ENCODE results near the gene MACROD1. TPM values are rescaled to one million over a fixed set of nuclear protein-coding genes. Genes with fewer than 3 reads are reported as not detected.

Gene MACROD1
- total and polyA plus RNA-seq, 9 of the 15 experiments (the other 6 are each of a cell fraction or from before 2014, with no cell fraction given), result 1.1 to 60.0 (median 26.4) TPM

DNA sequence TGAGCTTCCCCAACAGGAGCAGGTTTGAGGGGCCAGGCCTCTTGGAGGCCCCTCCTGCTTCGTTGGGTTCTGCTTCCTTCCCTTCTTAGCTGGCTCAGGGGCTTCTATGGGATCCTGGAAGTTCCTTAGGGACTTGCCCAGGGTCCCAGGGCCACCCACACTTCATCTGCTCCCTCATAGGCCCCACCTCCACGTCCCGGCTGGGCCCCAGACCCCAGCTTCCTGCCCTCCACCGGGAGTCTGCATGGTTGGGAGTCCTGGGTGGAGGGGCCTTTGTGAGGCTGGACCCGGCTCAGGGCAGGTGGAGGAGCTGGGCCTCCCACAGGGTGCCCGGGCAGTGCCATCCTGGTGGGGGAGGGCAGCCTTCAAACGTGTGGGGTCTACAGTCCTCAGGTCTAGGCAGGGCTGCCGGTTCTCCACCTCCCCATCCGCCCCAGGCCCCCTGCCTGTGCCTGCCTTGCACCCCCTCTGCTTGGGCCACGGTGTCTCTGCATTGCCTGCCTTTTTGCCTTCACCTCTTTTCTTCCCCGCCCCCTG, 168.0 kb downstream of the MACROD1 start:
- peaks cover 4% of the 10 kb centered on the region; the same call in 1 of the 2 replicates for H4K20me1 ChIP-seq (replicated peaks; ENCODE audit: control insufficient read depth, insufficient read depth, low read length)
- WGBS (ENCODE audit: insufficient coverage, low coverage, missing lambda C conversion rate), result 83% methylated on average over 9 of the region's 11 CpGs
- no TSS peak for BruUV-seq (replicated peaks)
- H3K4me1 ChIP-seq (replicated peaks in 1 of 2; ENCODE audit: control insufficient read depth in 2 of 2, insufficient read depth in 2 of 2, low read length in 2 of 2), result peaks cover 0 to 51% of the 10 kb centered on the region in 2 experiments; a peak in 2 of 5 replicates
- TF ChIP-seq SRSF1 (IDR thresholded peaks at IDR 0.05; ENCODE audit: low read depth, low read length), result no peak
- TF ChIP-seq RBFOX2 (IDR thresholded peaks at IDR 0.05; ENCODE audit: low read depth, low read length), result peak; percentile 26; the same call in 1 of the 2 replicates
- TF ChIP-seq POLR2G (IDR thresholded peaks at IDR 0.05; ENCODE audit: low read depth, low read length), result 0 out of 2 replicates have a peak, but pooled peaks have one; percentile 16
- no peak overlapping the region for H3K27ac ChIP-seq (ENCODE audit: extremely low read depth, low read depth, low read length)
- POLR2A ChIA-PET, result interaction anchor here (0.6 to 1.6 kb wide), 3 partner anchors 10 to 351 kb away, joined by 3 to 7 read pairs (median 5); no protein-coding TSS in a partner anchor
- H3K79me2 ChIP-seq (ENCODE audit: control insufficient read depth, insufficient read depth, low read length), result no peaks in the 10 kb centered on the region
- H3K27me3 ChIP-seq (ENCODE audit: control insufficient read depth in 2 of 2, insufficient read depth in 2 of 2, low read length in 2 of 2), result no peaks in the 10 kb centered on the region
- FAIRE-seq (no peak), ATAC-seq (no peak), DNase-seq (ENCODE audit: extremely low read depth in 1 of 4, low spot score in 3 of 4) (no peak)
- H3K4me3 ChIP-seq, result no peak overlapping the region
- H3K9me1 ChIP-seq (ENCODE audit: control insufficient read depth, insufficient read depth, low read length), result no peaks in the 10 kb centered on the region
- H3K9ac ChIP-seq (ENCODE audit: insufficient read depth in 1 of 2, low read depth in 2 of 2, low read length in 2 of 2), result peak overlapping the region in 1 of 2 experiments; percentile 45; a peak in 2 of 4 replicates
- no peak overlapping the region for H3K4me2 ChIP-seq (ENCODE audit: insufficient read depth, low read length)
- H2AFZ ChIP-seq (ENCODE audit: low read depth, low read length), result no peak overlapping the region
- in situ Hi-C loops (cut with MboI), result no loop called here
- intact Hi-C loops (cut with micrococcal nuclease), result no loop called here
- CTCF ChIA-PET (ENCODE audit: low intra/inter-chr PET ratio), result no interaction called here
- no peaks in the 10 kb centered on the region for H3K9me3 ChIP-seq (replicated peaks; ENCODE audit: control insufficient read depth, insufficient read depth, low read depth, low read length)
- H3K36me3 ChIP-seq (ENCODE audit: control insufficient read depth, insufficient read depth, low read length), result peaks cover 72% of the 10 kb centered on the region; the same call in 2 of the 3 replicates

DNA sequence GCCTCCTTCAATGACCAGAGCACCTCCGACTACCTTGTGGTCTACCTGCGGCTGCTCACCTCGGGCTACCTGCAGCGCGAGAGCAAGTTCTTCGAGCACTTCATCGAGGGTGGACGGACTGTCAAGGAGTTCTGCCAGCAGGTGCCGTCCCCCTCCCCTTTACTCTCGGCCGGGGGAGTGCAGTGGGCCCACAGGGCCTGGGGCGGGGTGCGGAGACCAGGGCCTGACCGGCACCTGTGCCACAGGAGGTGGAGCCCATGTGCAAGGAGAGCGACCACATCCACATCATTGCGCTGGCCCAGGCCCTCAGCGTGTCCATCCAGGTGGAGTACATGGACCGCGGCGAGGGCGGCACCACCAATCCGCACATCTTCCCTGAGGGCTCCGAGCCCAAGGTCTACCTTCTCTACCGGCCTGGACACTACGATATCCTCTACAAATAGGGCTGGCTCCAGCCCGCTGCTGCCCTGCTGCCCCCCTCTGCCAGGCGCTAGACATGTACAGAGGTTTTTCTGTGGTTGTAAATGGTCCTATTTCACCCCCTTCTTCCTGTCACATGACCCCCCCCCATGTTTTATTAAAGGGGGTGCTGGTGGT, 168.7 kb downstream of the MACROD1 start:
- H3K79me2 ChIP-seq (ENCODE audit: control insufficient read depth, insufficient read depth, low read length), result no peaks in the 10 kb centered on the region
- no peak overlapping the region for H3K27ac ChIP-seq (ENCODE audit: extremely low read depth, low read depth, low read length)
- H3K36me3 ChIP-seq (ENCODE audit: control insufficient read depth, insufficient read depth, low read length), result peaks cover 74% of the 10 kb centered on the region; the same call in 2 of the 3 replicates
- 95% methylated on average over 23 of the region's 27 CpGs for WGBS (ENCODE audit: insufficient coverage, low coverage, missing lambda C conversion rate)
- ATAC-seq (no peak), FAIRE-seq (no peak), DNase-seq (ENCODE audit: extremely low read depth in 1 of 4, low spot score in 3 of 4) (no peak)
- no peaks in the 10 kb centered on the region for H3K27me3 ChIP-seq (ENCODE audit: control insufficient read depth in 2 of 2, insufficient read depth in 2 of 2, low read length in 2 of 2)
- H4K20me1 ChIP-seq (replicated peaks; ENCODE audit: control insufficient read depth, insufficient read depth, low read length), result peaks cover 4% of the 10 kb centered on the region; the same call in 1 of the 2 replicates
- TSS peak; percentile 44 for BruUV-seq (replicated peaks)
- intact Hi-C loops (cut with micrococcal nuclease) (no loop called here), in situ Hi-C loops (cut with MboI) (no loop called here)
- H3K9me3 ChIP-seq (replicated peaks; ENCODE audit: control insufficient read depth, insufficient read depth, low read depth, low read length), result no peaks in the 10 kb centered on the region
- H2AFZ ChIP-seq (ENCODE audit: low read depth, low read length), result no peak overlapping the region
- no peak overlapping the region for H3K4me2 ChIP-seq (ENCODE audit: insufficient read depth, low read length)
- no peaks in the 10 kb centered on the region for H3K9me1 ChIP-seq (ENCODE audit: control insufficient read depth, insufficient read depth, low read length)
- ChIA-PET CTCF (ENCODE audit: low intra/inter-chr PET ratio) (no interaction called here), POLR2A (interaction anchor here (0.6 to 1.6 kb wide), 2 partner anchors 10 to 352 kb away, joined by 3 to 7 read pairs; no protein-coding TSS in a partner anchor)
- H3K4me1 ChIP-seq (replicated peaks in 1 of 2; ENCODE audit: control insufficient read depth in 2 of 2, insufficient read depth in 2 of 2, low read length in 2 of 2), result peaks cover 0 to 49% of the 10 kb centered on the region in 2 experiments; a peak in 2 of 5 replicates
- TF ChIP-seq, protein P1, sequence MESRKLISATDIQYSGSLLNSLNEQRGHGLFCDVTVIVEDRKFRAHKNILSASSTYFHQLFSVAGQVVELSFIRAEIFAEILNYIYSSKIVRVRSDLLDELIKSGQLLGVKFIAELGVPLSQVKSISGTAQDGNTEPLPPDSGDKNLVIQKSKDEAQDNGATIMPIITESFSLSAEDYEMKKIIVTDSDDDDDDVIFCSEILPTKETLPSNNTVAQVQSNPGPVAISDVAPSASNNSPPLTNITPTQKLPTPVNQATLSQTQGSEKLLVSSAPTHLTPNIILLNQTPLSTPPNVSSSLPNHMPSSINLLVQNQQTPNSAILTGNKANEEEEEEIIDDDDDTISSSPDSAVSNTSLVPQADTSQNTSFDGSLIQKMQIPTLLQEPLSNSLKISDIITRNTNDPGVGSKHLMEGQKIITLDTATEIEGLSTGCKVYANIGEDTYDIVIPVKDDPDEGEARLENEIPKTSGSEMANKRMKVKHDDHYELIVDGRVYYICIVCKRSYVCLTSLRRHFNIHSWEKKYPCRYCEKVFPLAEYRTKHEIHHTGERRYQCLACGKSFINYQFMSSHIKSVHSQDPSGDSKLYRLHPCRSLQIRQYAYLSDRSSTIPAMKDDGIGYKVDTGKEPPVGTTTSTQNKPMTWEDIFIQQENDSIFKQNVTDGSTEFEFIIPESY (CRISPR knock-in tag; IDR thresholded peaks at IDR 0.05), result 0 out of 2 replicates have a peak, but pooled peaks have one; percentile 27
- TF ChIP-seq BDP1 (IDR thresholded peaks at IDR 0.05; ENCODE audit: insufficient read depth, insufficient read length) (no peak), POLR2G (IDR thresholded peaks at IDR 0.05; ENCODE audit: low read depth, low read length) (peak; percentile 47; the same call in 1 of the 2 replicates), NR2C2 (CRISPR knock-in tag; IDR thresholded peaks at IDR 0.05) (no peak), NR2C2 (tag; IDR thresholded peaks at IDR 0.05) (no peak)
- H3K4me3 ChIP-seq, result no peak overlapping the region
- H3K9ac ChIP-seq (ENCODE audit: insufficient read depth in 1 of 2, low read depth in 2 of 2, low read length in 2 of 2), result no peak overlapping the region; a peak in 1 of 4 replicates
